Measurements from ENCODE around the gene CDK12. TPM values are rescaled to one million over a fixed set of nuclear protein-coding genes. Genes with fewer than 3 reads are reported as not detected.
A peak's percentile ranks its signal among the peaks of the same experiment; 100 is the strongest.

CDK12 gene
- total RNA-seq, 1 experiment from 2014 or later, result 30.4 TPM

- Histone ChIP-seq H3F3A (ENCODE audit: low read length, unreplicated experiment) (no peaks in the 10 kb centered on the region), H3K9me2 (replicated peaks; ENCODE audit: low read length) (no peaks in the 10 kb centered on the region), H3K9ac (ENCODE audit: low read length) (no peak overlapping the region), H4K20me1 (ENCODE audit: low read length) (no peaks in the 10 kb centered on the region), H3K27ac (ENCODE audit: low read length) (no peak overlapping the region), H3K79me2 (ENCODE audit: low read length) (no peaks in the 10 kb centered on the region), H3K4me2 (ENCODE audit: low read length) (no peak overlapping the region), H3K4me3 (ENCODE audit: low read length) (no peak overlapping the region), H3K9me3 (ENCODE audit: low read length) (no peaks in the 10 kb centered on the region), H3K4me1 (ENCODE audit: insufficient read depth, low read length) (no peaks in the 10 kb centered on the region), H3K36me3 (ENCODE audit: low read depth, low read length) (no peaks in the 10 kb centered on the region), H3K27me3 (ENCODE audit: low read length) (no peaks in the 10 kb centered on the region), H2AFZ (ENCODE audit: low read length) (no peak overlapping the region)
- no TSS peak for BruUV-seq (replicated peaks)
- peak; percentile 88 for ATAC-seq
- CTCF ChIA-PET, result interaction anchor here (0.6 to 1.4 kb wide), 4 partner anchors 8 to 75 kb away, joined by 3 to 12 read pairs (median 3); no protein-coding TSS in a partner anchor
- DNase-seq, result peak; percentile 55
- intact Hi-C loops (cut with micrococcal nuclease), result loop anchor here (2.0 kb wide), 1 partner anchor 75 kb away; no protein-coding TSS in a partner anchor
- POLR2A ChIA-PET (ENCODE audit: unreplicated experiment), result no interaction called here
- TF ChIP-seq EZH2phosphoT487 (IDR thresholded peaks at IDR 0.05; ENCODE audit: borderline replicate concordance, low read length), result no peak
- no peak for TF ChIP-seq EZH2 (IDR thresholded peaks at IDR 0.05; ENCODE audit: low read length, unreplicated experiment)
- peak; percentile 98 for TF ChIP-seq CTCF (conservative IDR thresholded peaks at IDR 0.05; ENCODE audit: low read depth, low read length)
Observed at GRCh38 chr17:39547713-39548478, 86.6 kb downstream of the CDK12 start.

- Histone ChIP-seq H3F3A (ENCODE audit: low read length, unreplicated experiment) (no peaks in the 10 kb centered on the region), H3K9me2 (replicated peaks; ENCODE audit: low read length) (no peaks in the 10 kb centered on the region), H3K27ac (ENCODE audit: low read length) (no peak overlapping the region), H3K4me1 (ENCODE audit: insufficient read depth, low read length) (peaks cover 7% of the 10 kb centered on the region), H4K20me1 (ENCODE audit: low read length) (no peaks in the 10 kb centered on the region), H3K4me3 (ENCODE audit: low read length) (no peak overlapping the region), H3K9ac (ENCODE audit: low read length) (no peak overlapping the region), H3K36me3 (ENCODE audit: low read depth, low read length) (no peaks in the 10 kb centered on the region), H3K27me3 (ENCODE audit: low read length) (no peaks in the 10 kb centered on the region), H2AFZ (ENCODE audit: low read length) (no peak overlapping the region), H3K4me2 (ENCODE audit: low read length) (no peak overlapping the region), H3K79me2 (ENCODE audit: low read length) (no peaks in the 10 kb centered on the region), H3K9me3 (ENCODE audit: low read length) (no peaks in the 10 kb centered on the region)
- CTCF ChIA-PET, result interaction anchor here (0.6 kb wide), 1 partner anchor 8 kb away, joined by 3 read pairs; no protein-coding TSS in a partner anchor
- intact Hi-C loops (cut with micrococcal nuclease), result no loop called here
- no peak for DNase-seq
- POLR2A ChIA-PET (ENCODE audit: unreplicated experiment), result no interaction called here
- no peak for ATAC-seq
- TF ChIP-seq EZH2 (IDR thresholded peaks at IDR 0.05; ENCODE audit: low read length, unreplicated experiment) (no peak), CTCF (conservative IDR thresholded peaks at IDR 0.05; ENCODE audit: low read depth, low read length) (no peak), EZH2phosphoT487 (IDR thresholded peaks at IDR 0.05; ENCODE audit: borderline replicate concordance, low read length) (no peak)
- no TSS peak for BruUV-seq (replicated peaks)
Observed at GRCh38 chr17:39548494-39549225, 87.4 kb downstream of the CDK12 start.

All from PC-3 (cell line).